Effector memory CD4-positive, alpha-beta T cell (primary cell): ENCODE measurements around the gene MS4A15.

ENCODE experiments used
- DNase-seq, 3 donors: peaks; one replicate each; pipeline ENCODE4 v3.0.0-alpha.2; 2020
- H3K27ac ChIP-seq: 2 replicates; pipeline ENCODE4 v1.7.0; 2013; ENCODE audit warnings: mild to moderate bottlenecking, low read length, moderate library complexity; ENCODE audit not compliant: insufficient read depth, poor library complexity, severe bottlenecking
- H3K27me3 ChIP-seq: replicated peaks from 2 replicates; pipeline ENCODE4 v1.7.0; 2013; ENCODE audit warnings: mild to moderate bottlenecking, low read length; ENCODE audit not compliant: insufficient read depth, control insufficient read depth, poor library complexity, severe bottlenecking
- H3K36me3 ChIP-seq: 2 replicates; pipeline ENCODE4 v1.7.0; 2013; ENCODE audit warnings: mild to moderate bottlenecking, low read length, moderate library complexity; ENCODE audit not compliant: control insufficient read depth, insufficient read depth
- H3K4me1 ChIP-seq: 2 replicates; pipeline ENCODE4 v1.7.0; 2013; ENCODE audit warnings: low read length, mild to moderate bottlenecking; ENCODE audit not compliant: control insufficient read depth, insufficient read depth, poor library complexity, severe bottlenecking
- H3K4me3 ChIP-seq: 2 replicates; pipeline ENCODE4 v1.7.0; 2013; ENCODE audit warnings: low read length, low read depth, mild to moderate bottlenecking; ENCODE audit not compliant: insufficient read depth, poor library complexity, severe bottlenecking
- H3K9me3 ChIP-seq: 2 replicates; pipeline ENCODE4 v1.7.0; 2013; ENCODE audit warnings: mild to moderate bottlenecking, low read length, moderate library complexity; ENCODE audit not compliant: control insufficient read depth

Gene MS4A15

GRCh38 chr11:60783141-60783484 is 26.4 kb downstream of the MS4A15 start:
- no peak for DNase-seq
- Histone ChIP-seq H3K36me3 (no peaks in the 10 kb centered on the region), H3K4me1 (no peaks in the 10 kb centered on the region), H3K27me3 (no peaks in the 10 kb centered on the region), H3K4me3 (no peak overlapping the region), H3K9me3 (no peaks in the 10 kb centered on the region), H3K27ac (no peak overlapping the region)

GRCh38 chr11:60783911-60784310 is 27.2 kb downstream of the MS4A15 start:
- Histone ChIP-seq H3K36me3 (no peaks in the 10 kb centered on the region), H3K4me1 (no peaks in the 10 kb centered on the region), H3K27me3 (no peaks in the 10 kb centered on the region), H3K4me3 (no peak overlapping the region), H3K27ac (no peak overlapping the region), H3K9me3 (no peaks in the 10 kb centered on the region)
- no peak for DNase-seq

- H3K27ac ChIP-seq, result no peak within 1 kb of the TSS
- H3K4me3 ChIP-seq, result no peak within 1 kb of the TSS
- H3K27me3 ChIP-seq, result no peaks in the 10 kb centered on the region
- DNase-seq, result no peak
- no peaks in the 10 kb centered on the region for H3K9me3 ChIP-seq
- no peaks in the 10 kb centered on the region for H3K4me1 ChIP-seq
- H3K36me3 ChIP-seq, result no peaks in the 10 kb centered on the region
These were observed 28.5 kb downstream of the MS4A15 start, which contains the start of gene MS4A10 for GRCh38 chr11:60785136-60785535. Gene MS4A10, plus strand, starts transcription at chr11:60785333. Its CDS starts 5,003 bp downstream, at chr11:60790336.

- no peak overlapping the region for H3K27ac ChIP-seq
- no peaks in the 10 kb centered on the region for H3K36me3 ChIP-seq
- H3K27me3 ChIP-seq, result no peaks in the 10 kb centered on the region
- DNase-seq, result no peak
- no peaks in the 10 kb centered on the region for H3K9me3 ChIP-seq
- H3K4me3 ChIP-seq, result no peak overlapping the region
- H3K4me1 ChIP-seq, result no peaks in the 10 kb centered on the region
These were observed 29.2 kb downstream of the MS4A15 start for GRCh38 chr11:60785806-60786361.

GRCh38 chr11:60786811-60787567 is 30.3 kb downstream of the MS4A15 start:
- no peak overlapping the region for H3K4me3 ChIP-seq

GRCh38 chr11:60788401-60789125 is 31.9 kb downstream of the MS4A15 start:
- Histone ChIP-seq H3K27ac (no peak overlapping the region), H3K9me3 (no peaks in the 10 kb centered on the region), H3K27me3 (no peaks in the 10 kb centered on the region), H3K4me3 (no peak overlapping the region), H3K36me3 (no peaks in the 10 kb centered on the region), H3K4me1 (no peaks in the 10 kb centered on the region)
- DNase-seq, result no peak

More at GRCh38 chr11:60786811-60787567, 30.3 kb downstream of the MS4A15 start:
- no peaks in the 10 kb centered on the region for H3K4me1 ChIP-seq
- H3K27ac ChIP-seq, result no peak overlapping the region
- no peaks in the 10 kb centered on the region for H3K36me3 ChIP-seq
- no peaks in the 10 kb centered on the region for H3K27me3 ChIP-seq
- no peak for DNase-seq
- no peaks in the 10 kb centered on the region for H3K9me3 ChIP-seq

GRCh38 chr11:60790726-60791125 is 34.1 kb downstream of the MS4A15 start:
- no peaks in the 10 kb centered on the region for H3K36me3 ChIP-seq
- no peaks in the 10 kb centered on the region for H3K9me3 ChIP-seq
- no peak for DNase-seq
- H3K27me3 ChIP-seq, result no peaks in the 10 kb centered on the region
- no peak overlapping the region for H3K4me3 ChIP-seq
- H3K27ac ChIP-seq, result no peak overlapping the region
- no peaks in the 10 kb centered on the region for H3K4me1 ChIP-seq

- Histone ChIP-seq H3K4me1 (no peaks in the 10 kb centered on the region), H3K9me3 (no peaks in the 10 kb centered on the region), H3K36me3 (no peaks in the 10 kb centered on the region), H3K4me3 (no peak overlapping the region), H3K27me3 (no peaks in the 10 kb centered on the region), H3K27ac (no peak overlapping the region)
- DNase-seq, result no peak
These were observed 34.7 kb downstream of the MS4A15 start for GRCh38 chr11:60791153-60791933.

GRCh38 chr11:60792521-60792920 is 35.9 kb downstream of the MS4A15 start:
- Histone ChIP-seq H3K4me3 (no peak overlapping the region), H3K27me3 (no peaks in the 10 kb centered on the region), H3K4me1 (no peaks in the 10 kb centered on the region)

More at GRCh38 chr11:60792521-60792920, 35.9 kb downstream of the MS4A15 start:
- Histone ChIP-seq H3K9me3 (no peaks in the 10 kb centered on the region), H3K36me3 (no peaks in the 10 kb centered on the region), H3K27ac (no peak overlapping the region)
- no peak for DNase-seq
